Smooth muscle cell (in vitro differentiated cells): ENCODE results near the gene LEMD1. TPM values are rescaled to one million over a fixed set of nuclear protein-coding genes. Genes with fewer than 3 reads are reported as not detected.

Source experiments
- DNase-seq: peaks from one replicate; lab custom pipeline; 2025; ENCODE audit not compliant: unreplicated experiment; lab: John Stamatoyannopoulos, UW
- H2AFZ ChIP-seq: fragments of 200-600 bp; sonication (generic); 2 replicates; pipeline ENCODE4 v1.6.0; 2016; ENCODE audit warnings: antibody characterized with exemption, low read depth, mild to moderate bottlenecking
- H3F3A ChIP-seq: fragments of 200-600 bp; sonication (generic); 2 replicates; pipeline ENCODE4 v1.6.0; 2017; ENCODE audit warnings: antibody characterized with exemption, low read depth
- H3K27ac ChIP-seq: fragments of 200-600 bp; sonication (generic); 2 replicates; pipeline ENCODE4 v1.5.1; 2016; ENCODE audit warnings: low read depth, mild to moderate bottlenecking
- H3K27me3 ChIP-seq: fragments of 200-600 bp; sonication (generic); 2 replicates; pipeline ENCODE4 v1.6.1; 2016; ENCODE audit warnings: low read depth, mild to moderate bottlenecking
- H3K36me3 ChIP-seq: fragments of 200-600 bp; sonication (generic); 2 replicates; pipeline ENCODE4 v1.5.1; 2016; ENCODE audit warnings: low read depth
- H3K4me1 ChIP-seq: fragments of 200-600 bp; sonication (generic); 2 replicates; pipeline ENCODE4 v1.5.1; 2016; ENCODE audit warnings: low read depth
- H3K4me2 ChIP-seq: fragments of 200-600 bp; sonication (generic); 2 replicates; pipeline ENCODE4 v1.6.0; 2016; ENCODE audit warnings: mild to moderate bottlenecking
- H3K4me3 ChIP-seq: fragments of 200-600 bp; sonication (generic); 2 replicates; pipeline ENCODE4 v1.5.1; 2016; ENCODE audit warnings: mild to moderate bottlenecking
- H3K79me2 ChIP-seq: fragments of 200-600 bp; sonication (generic); 2 replicates; pipeline ENCODE4 v1.6.0; 2016; ENCODE audit warnings: low read depth, mild to moderate bottlenecking
- H3K9ac ChIP-seq: fragments of 200-600 bp; sonication (generic); 2 replicates; pipeline ENCODE4 v1.6.0; 2016; ENCODE audit warnings: low read depth
- H3K9me3 ChIP-seq: fragments of 200-600 bp; sonication (generic); replicated peaks from 2 replicates; pipeline ENCODE4 v1.5.1; 2016; ENCODE audit warnings: low read depth
- H4K20me1 ChIP-seq: fragments of 200-600 bp; sonication (generic); 2 replicates; pipeline ENCODE4 v1.6.0; 2016; ENCODE audit warnings: low read depth
- WGBS: methylation state at CpG from one replicate; pipeline ENCODE4 v1.1.7; 2016; ENCODE audit warnings: low lambda C conversion rate; 5-methylcytosine and 5-hydroxymethylcytosine counted together
- polyA plus RNA-seq: library from polyadenylated mRNA; unstranded; fragments of >200 nt; fragmentation: Nextera tagmentation; extraction: Ambion mirVana; gene quantifications from 2 replicates; pipeline ENCODE4 v1.2.1, GENCODE V29; 2016
- total RNA-seq: library from RNA; depleted of rRNA; stranded (reverse); fragments of >200 nt; gene quantifications from 2 replicates; pipeline ENCODE4 v1.2.3, GENCODE V29; 2014
- TF ChIP-seq, protein P1 (sequence below): fragments of 200-600 bp; sonication (generic); IDR thresholded peaks from 2 replicates; pipeline ENCODE4 v1.5.1; 2017; ENCODE audit warnings: borderline replicate concordance, mild to moderate bottlenecking, antibody characterized with exemption; ENCODE audit not compliant: insufficient read depth, poor library complexity, severe bottlenecking

Gene LEMD1
- total and polyA plus RNA-seq, 2 experiments from 2014 or later, result 5.8 to 8.0 TPM

- Histone ChIP-seq H3K9ac (no peak overlapping the region), H3K4me2 (peak overlapping the region; percentile 82), H3K27me3 (no peaks in the 10 kb centered on the region), H3K36me3 (no peaks in the 10 kb centered on the region), H3K27ac (no peak overlapping the region), H3K4me3 (no peak overlapping the region), H3K4me1 (peaks cover 88% of the 10 kb centered on the region), H2AFZ (no peak overlapping the region), H3K79me2 (peaks cover 11% of the 10 kb centered on the region), H4K20me1 (peaks cover 53% of the 10 kb centered on the region), H3F3A (peaks cover 18% of the 10 kb centered on the region), H3K9me3 (no peaks in the 10 kb centered on the region)
- WGBS, result 80% methylated on average over 7 of the region's 7 CpGs
- TF ChIP-seq, protein P1, sequence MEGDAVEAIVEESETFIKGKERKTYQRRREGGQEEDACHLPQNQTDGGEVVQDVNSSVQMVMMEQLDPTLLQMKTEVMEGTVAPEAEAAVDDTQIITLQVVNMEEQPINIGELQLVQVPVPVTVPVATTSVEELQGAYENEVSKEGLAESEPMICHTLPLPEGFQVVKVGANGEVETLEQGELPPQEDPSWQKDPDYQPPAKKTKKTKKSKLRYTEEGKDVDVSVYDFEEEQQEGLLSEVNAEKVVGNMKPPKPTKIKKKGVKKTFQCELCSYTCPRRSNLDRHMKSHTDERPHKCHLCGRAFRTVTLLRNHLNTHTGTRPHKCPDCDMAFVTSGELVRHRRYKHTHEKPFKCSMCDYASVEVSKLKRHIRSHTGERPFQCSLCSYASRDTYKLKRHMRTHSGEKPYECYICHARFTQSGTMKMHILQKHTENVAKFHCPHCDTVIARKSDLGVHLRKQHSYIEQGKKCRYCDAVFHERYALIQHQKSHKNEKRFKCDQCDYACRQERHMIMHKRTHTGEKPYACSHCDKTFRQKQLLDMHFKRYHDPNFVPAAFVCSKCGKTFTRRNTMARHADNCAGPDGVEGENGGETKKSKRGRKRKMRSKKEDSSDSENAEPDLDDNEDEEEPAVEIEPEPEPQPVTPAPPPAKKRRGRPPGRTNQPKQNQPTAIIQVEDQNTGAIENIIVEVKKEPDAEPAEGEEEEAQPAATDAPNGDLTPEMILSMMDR, result no peak
- DNase-seq, result no peak
These were observed 21.9 kb upstream of the LEMD1 start for GRCh38 chr1:205443585-205444299.

DNA sequence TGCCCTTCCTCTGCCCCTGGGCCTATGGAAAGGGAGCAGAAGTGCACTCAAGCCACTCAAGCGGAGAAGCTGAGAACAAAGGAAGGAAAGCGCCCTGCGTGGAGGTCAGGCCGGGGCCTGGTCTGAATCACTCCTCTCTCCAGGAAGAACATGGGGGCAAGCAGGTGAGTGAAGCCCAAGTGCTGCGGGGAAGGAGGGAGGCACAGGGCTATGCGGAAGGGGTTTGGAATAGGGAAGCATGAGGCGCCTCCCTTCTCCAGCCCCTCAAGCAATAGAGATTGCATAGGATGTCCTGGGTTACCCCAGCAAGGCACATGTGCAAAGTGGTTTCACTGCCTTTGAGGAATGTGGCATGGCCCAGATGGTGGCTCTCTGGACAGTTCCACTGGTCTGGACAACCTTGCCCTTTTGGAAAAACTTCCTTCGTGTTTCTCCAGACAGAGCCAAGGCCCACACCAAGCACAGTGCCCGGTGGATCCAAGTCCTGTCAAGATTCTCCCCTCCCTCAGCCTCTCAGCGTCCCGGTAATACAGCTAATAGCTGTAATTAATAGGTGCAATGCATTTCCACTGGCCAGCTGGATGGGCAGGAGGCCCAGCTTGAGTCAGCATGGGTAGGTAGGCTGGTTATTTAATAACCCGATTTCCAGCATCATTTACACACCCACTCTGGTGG lies 20.3 kb upstream of the LEMD1 start:
- TF ChIP-seq, protein P1, result no peak
- no peak overlapping the region for H3K4me3 ChIP-seq
- H4K20me1 ChIP-seq, result peaks cover 68% of the 10 kb centered on the region
- no peaks in the 10 kb centered on the region for H3K27me3 ChIP-seq
- peaks cover 73% of the 10 kb centered on the region for H3K4me1 ChIP-seq
- 77% methylated on average over 12 of the region's 12 CpGs for WGBS
- H3F3A ChIP-seq, result peaks cover 18% of the 10 kb centered on the region
- H3K36me3 ChIP-seq, result no peaks in the 10 kb centered on the region
- H3K9me3 ChIP-seq, result no peaks in the 10 kb centered on the region
- H2AFZ ChIP-seq, result no peak overlapping the region
- DNase-seq, result no peak
- no peak overlapping the region for H3K27ac ChIP-seq
- H3K4me2 ChIP-seq, result no peak overlapping the region
- no peak overlapping the region for H3K9ac ChIP-seq
- no peaks in the 10 kb centered on the region for H3K79me2 ChIP-seq

DNA sequence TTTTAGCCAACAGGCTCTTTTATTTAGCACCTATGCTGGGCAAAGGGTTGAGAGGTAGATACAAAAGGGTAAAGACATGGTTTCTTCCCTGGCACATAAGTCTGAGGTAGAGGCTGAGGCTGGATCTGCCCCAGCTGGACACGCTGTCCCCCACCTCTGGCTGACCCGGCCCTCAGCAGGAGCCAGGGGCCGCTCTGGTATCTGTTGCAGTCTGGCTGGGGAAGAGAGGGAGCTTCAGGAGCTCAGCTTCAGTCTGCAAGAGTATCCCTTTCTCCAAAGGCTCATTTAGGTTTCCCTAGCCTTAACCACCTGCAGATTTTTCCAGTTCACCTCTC lies 19.8 kb upstream of the LEMD1 start:
- Histone ChIP-seq H3K27ac (peak overlapping the region; percentile 18), H3K4me1 (peaks cover 68% of the 10 kb centered on the region), H4K20me1 (peaks cover 64% of the 10 kb centered on the region), H3K4me2 (peak overlapping the region; percentile 14), H3K9ac (no peak overlapping the region), H3K9me3 (no peaks in the 10 kb centered on the region), H3K79me2 (no peaks in the 10 kb centered on the region), H3F3A (peaks cover 14% of the 10 kb centered on the region), H2AFZ (no peak overlapping the region), H3K36me3 (no peaks in the 10 kb centered on the region), H3K27me3 (no peaks in the 10 kb centered on the region), H3K4me3 (no peak overlapping the region)
- TF ChIP-seq, protein P1, result no peak
- DNase-seq, result no peak
- 88% methylated on average over 3 of the region's 3 CpGs for WGBS
